GM12875 (cell line): Measurements from ENCODE around the gene GPR25.

Experiments used
- H3K4me3 ChIP-seq: one replicate; pipeline ENCODE4 v1.5.1; 2011; ENCODE audit warnings: low read depth, low read length, control low read depth
- TF ChIP-seq, protein P1 (sequence below): IDR thresholded peaks from 2 replicates; pipeline ENCODE4 v1.5.1; 2011; ENCODE audit warnings: low read depth, mild to moderate bottlenecking, control low read depth, inconsistent platforms, low read length, moderate library complexity, borderline replicate concordance; ENCODE audit not compliant: insufficient read depth

The GPR25 gene

DNA sequence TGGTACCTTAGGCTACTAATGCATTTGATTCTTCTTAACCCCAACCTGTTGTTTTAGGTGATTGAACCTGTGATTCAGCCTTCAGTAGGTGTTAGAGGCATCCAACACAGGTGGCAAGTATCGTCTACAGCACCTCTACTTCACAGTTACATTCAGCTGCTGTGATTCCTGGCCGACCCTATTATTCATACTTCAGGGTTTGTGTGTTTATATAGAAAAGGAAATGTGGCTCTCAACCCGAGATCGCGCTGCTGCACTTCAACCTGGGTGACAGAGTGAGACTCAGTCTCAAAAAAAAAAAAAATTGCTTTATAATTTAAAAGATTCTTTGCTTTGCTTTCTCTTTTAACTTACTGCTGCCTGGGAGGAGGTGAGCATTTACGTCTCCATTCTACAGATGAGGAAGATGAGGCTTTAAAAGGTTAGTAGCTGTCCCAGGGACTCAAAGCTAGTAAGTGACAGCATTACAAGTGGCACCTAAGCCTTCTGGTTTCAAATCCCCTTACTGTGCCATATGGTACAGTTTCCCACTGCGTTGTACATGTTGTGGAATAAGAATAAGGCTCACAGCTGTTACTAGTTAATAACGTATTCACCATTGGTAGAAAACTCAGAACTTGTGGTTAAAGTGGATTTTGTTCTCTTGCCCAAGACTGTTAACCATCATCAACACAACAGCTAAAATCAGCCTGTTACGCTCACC, 9.9 kb upstream of the GPR25 start:
- TF ChIP-seq, protein P1, sequence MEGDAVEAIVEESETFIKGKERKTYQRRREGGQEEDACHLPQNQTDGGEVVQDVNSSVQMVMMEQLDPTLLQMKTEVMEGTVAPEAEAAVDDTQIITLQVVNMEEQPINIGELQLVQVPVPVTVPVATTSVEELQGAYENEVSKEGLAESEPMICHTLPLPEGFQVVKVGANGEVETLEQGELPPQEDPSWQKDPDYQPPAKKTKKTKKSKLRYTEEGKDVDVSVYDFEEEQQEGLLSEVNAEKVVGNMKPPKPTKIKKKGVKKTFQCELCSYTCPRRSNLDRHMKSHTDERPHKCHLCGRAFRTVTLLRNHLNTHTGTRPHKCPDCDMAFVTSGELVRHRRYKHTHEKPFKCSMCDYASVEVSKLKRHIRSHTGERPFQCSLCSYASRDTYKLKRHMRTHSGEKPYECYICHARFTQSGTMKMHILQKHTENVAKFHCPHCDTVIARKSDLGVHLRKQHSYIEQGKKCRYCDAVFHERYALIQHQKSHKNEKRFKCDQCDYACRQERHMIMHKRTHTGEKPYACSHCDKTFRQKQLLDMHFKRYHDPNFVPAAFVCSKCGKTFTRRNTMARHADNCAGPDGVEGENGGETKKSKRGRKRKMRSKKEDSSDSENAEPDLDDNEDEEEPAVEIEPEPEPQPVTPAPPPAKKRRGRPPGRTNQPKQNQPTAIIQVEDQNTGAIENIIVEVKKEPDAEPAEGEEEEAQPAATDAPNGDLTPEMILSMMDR: no peak
- no peak overlapping the region for H3K4me3 ChIP-seq

GRCh38 chr1:200866116-200866515, 6.7 kb upstream of the GPR25 start:
- TF ChIP-seq, protein P1: no peak

GRCh38 chr1:200866521-200866920, 6.3 kb upstream of the GPR25 start:
- no peak overlapping the region for H3K4me3 ChIP-seq
- TF ChIP-seq, protein P1: no peak

More at GRCh38 chr1:200866116-200866515, 6.7 kb upstream of the GPR25 start:
- H3K4me3 ChIP-seq: no peak overlapping the region

GRCh38 chr1:200867018-200867811, 5.6 kb upstream of the GPR25 start:
- TF ChIP-seq, protein P1: no peak
- peak overlapping the region; percentile 8 for H3K4me3 ChIP-seq

- TF ChIP-seq, protein P1: no peak
- H3K4me3 ChIP-seq: peak overlapping the region; percentile 39
These were observed 3.4 kb upstream of the GPR25 start for GRCh38 chr1:200869376-200869752.

DNA sequence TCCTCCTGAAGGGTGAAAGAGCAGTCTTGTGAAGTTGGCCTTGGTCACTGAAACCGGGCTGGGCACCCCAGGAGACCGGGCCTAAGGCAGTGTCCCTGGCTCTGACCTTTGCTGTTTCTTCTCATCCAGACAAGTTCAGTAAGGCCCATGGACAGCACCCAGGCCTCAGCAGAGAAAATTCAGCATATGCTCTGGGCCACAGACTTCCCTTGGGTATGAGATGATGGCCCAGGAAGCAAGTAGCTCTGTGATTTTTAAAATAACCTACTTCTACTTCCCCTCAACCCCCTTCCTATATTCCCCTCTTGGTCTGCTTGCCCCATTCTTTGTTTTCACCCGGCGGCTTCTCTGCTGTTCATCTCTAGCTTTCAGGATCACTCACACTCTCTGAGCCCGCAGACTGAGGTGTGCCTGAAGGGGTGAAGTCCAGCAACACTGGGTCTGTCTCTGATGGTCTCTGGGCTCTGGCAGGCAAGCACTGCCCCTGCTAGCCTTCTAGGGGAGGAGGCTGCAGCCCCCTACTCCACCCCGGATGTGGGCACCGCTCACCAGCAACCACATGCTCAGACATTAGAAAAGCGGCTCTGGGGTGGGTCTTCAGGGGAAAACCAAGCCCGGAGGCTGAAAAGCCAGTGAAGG, 2.9 kb upstream of the GPR25 start:
- TF ChIP-seq, protein P1: no peak
- H3K4me3 ChIP-seq: peak overlapping the region; percentile 39

GRCh38 chr1:200873116-200873670, 412 bp downstream of the GPR25 start:
- TF ChIP-seq, protein P1: no peak
- peak overlapping the region; percentile 53 for H3K4me3 ChIP-seq
